Ishikawa (cell line): ENCODE measurements around the gene PRPSAP2.

Experiments
- CEBPB ChIP-seq: IDR thresholded peaks from 2 replicates; pipeline ENCODE4 v1.6.1; 2012
- CREB1 ChIP-seq: IDR thresholded peaks from 2 replicates; pipeline ENCODE4 v1.6.1; 2012; ENCODE audit warnings: low read depth
- EGR1 ChIP-seq: IDR thresholded peaks from 2 replicates; pipeline ENCODE4 v1.6.1; 2012
- EP300 ChIP-seq: IDR thresholded peaks from 2 replicates; pipeline ENCODE4 v1.6.1; 2012; ENCODE audit warnings: borderline replicate concordance
- FOXM1 ChIP-seq: IDR thresholded peaks from 2 replicates; pipeline ENCODE4 v1.6.1; 2012; ENCODE audit warnings: low read depth, borderline replicate concordance
- NFIC ChIP-seq: IDR thresholded peaks from 2 replicates; pipeline ENCODE4 v1.6.1; 2012
- RAD21 ChIP-seq: IDR thresholded peaks from 2 replicates; pipeline ENCODE4 v1.6.1; 2012; ENCODE audit warnings: low read depth
- TAF1 ChIP-seq: IDR thresholded peaks from 2 replicates; pipeline ENCODE4 v1.6.1; 2012; ENCODE audit warnings: low read depth, mild to moderate bottlenecking
- TCF12 ChIP-seq: IDR thresholded peaks from 2 replicates; pipeline ENCODE4 v1.6.1; 2012; ENCODE audit warnings: low read depth
- TEAD4 ChIP-seq: IDR thresholded peaks from 2 replicates; pipeline ENCODE4 v1.6.1; 2012
- YY1 ChIP-seq: IDR thresholded peaks from 2 replicates; pipeline ENCODE4 v1.6.1; 2012; ENCODE audit warnings: low read depth
- ZBTB7A ChIP-seq: IDR thresholded peaks from 2 replicates; pipeline ENCODE4 v1.6.1; 2012; ENCODE audit warnings: low read depth
- TF ChIP-seq, protein P1 (sequence below): IDR thresholded peaks from 2 replicates; pipeline ENCODE4 v1.6.1; 2012; ENCODE audit warnings: low read depth, mild to moderate bottlenecking
- TF ChIP-seq, protein P2 (sequence below): IDR thresholded peaks from 2 replicates; pipeline ENCODE4 v1.6.1; 2012
- TF ChIP-seq, protein P3 (sequence below): IDR thresholded peaks from 2 replicates; pipeline ENCODE4 v1.6.1; 2012

The PRPSAP2 gene

DNA sequence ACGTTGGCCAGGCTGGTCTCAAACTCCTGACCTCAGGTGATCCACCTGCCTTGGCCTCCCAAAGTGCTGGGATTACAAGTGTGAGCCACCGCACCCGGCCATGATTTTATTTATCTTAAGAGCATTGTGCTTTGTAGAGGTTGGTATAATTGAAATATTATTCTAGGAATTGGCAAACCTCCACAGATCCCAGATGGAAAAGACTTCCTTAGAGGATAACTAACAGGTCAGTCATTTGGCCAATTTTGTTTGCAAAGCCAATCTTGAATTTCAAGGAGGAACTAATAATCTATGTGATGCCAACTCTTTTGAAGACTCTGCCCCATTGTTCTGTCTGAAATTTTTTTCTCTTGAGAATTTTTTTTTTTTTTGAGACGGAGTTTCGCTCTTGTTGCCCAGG, 47.3 kb downstream of the PRPSAP2 start:
- TF ChIP-seq TAF1, result no peak
- TF ChIP-seq, protein P1, sequence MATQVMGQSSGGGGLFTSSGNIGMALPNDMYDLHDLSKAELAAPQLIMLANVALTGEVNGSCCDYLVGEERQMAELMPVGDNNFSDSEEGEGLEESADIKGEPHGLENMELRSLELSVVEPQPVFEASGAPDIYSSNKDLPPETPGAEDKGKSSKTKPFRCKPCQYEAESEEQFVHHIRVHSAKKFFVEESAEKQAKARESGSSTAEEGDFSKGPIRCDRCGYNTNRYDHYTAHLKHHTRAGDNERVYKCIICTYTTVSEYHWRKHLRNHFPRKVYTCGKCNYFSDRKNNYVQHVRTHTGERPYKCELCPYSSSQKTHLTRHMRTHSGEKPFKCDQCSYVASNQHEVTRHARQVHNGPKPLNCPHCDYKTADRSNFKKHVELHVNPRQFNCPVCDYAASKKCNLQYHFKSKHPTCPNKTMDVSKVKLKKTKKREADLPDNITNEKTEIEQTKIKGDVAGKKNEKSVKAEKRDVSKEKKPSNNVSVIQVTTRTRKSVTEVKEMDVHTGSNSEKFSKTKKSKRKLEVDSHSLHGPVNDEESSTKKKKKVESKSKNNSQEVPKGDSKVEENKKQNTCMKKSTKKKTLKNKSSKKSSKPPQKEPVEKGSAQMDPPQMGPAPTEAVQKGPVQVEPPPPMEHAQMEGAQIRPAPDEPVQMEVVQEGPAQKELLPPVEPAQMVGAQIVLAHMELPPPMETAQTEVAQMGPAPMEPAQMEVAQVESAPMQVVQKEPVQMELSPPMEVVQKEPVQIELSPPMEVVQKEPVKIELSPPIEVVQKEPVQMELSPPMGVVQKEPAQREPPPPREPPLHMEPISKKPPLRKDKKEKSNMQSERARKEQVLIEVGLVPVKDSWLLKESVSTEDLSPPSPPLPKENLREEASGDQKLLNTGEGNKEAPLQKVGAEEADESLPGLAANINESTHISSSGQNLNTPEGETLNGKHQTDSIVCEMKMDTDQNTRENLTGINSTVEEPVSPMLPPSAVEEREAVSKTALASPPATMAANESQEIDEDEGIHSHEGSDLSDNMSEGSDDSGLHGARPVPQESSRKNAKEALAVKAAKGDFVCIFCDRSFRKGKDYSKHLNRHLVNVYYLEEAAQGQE, result no peak
- TF ChIP-seq, protein P2, sequence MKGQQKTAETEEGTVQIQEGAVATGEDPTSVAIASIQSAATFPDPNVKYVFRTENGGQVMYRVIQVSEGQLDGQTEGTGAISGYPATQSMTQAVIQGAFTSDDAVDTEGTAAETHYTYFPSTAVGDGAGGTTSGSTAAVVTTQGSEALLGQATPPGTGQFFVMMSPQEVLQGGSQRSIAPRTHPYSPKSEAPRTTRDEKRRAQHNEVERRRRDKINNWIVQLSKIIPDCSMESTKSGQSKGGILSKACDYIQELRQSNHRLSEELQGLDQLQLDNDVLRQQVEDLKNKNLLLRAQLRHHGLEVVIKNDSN, result no peak
- no peak for TF ChIP-seq EP300
- TF ChIP-seq EGR1, result no peak
- TF ChIP-seq, protein P3, sequence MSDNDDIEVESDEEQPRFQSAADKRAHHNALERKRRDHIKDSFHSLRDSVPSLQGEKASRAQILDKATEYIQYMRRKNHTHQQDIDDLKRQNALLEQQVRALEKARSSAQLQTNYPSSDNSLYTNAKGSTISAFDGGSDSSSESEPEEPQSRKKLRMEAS, result no peak
- TF ChIP-seq CEBPB, result no peak

DNA sequence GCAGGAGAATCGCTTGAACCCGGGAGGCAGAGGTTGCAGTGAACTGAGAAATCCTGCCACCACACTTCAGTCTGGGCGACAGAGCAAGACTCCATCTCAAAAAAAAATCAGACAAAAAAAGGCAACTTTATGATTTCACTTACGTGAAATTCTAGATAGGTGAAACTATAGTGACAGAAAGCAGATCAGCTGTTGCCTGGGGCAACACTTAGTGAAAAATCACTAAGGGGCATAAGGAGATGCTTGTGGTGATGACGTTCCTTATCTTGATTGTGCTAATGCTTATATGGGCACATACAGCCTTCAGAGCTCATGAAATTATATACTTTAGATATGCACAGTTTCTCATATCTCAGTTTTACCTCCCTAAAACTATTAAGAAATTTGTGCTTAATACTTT, 52.4 kb downstream of the PRPSAP2 start:
- TF ChIP-seq CEBPB (no peak), EP300 (no peak), TCF12 (no peak), ZBTB7A (no peak), YY1 (no peak), RAD21 (no peak), EGR1 (no peak)
- TF ChIP-seq, protein P3, result no peak

DNA sequence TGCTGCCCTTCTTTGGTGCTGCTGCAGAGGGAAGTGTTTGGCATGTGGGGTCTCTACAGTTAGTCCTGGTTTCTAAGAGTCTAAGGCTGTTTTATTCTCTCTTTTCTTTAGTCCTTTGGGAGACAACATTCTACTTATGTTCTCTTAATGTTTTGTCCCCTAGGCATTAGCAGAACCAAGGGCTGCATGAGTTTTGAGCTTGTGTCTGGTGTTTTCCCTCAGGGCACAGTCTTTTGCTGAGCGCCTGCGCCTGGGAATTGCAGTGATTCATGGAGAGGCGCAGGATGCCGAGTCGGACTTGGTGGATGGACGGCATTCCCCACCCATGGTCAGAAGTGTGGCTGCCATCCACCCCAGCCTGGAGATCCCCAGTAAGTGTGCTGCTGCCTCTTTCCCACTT, 53.0 kb downstream of the PRPSAP2 start:
- TF ChIP-seq TCF12 (no peak), EGR1 (no peak), NFIC (no peak), FOXM1 (no peak), ZBTB7A (no peak), TAF1 (no peak), EP300 (no peak)

DNA sequence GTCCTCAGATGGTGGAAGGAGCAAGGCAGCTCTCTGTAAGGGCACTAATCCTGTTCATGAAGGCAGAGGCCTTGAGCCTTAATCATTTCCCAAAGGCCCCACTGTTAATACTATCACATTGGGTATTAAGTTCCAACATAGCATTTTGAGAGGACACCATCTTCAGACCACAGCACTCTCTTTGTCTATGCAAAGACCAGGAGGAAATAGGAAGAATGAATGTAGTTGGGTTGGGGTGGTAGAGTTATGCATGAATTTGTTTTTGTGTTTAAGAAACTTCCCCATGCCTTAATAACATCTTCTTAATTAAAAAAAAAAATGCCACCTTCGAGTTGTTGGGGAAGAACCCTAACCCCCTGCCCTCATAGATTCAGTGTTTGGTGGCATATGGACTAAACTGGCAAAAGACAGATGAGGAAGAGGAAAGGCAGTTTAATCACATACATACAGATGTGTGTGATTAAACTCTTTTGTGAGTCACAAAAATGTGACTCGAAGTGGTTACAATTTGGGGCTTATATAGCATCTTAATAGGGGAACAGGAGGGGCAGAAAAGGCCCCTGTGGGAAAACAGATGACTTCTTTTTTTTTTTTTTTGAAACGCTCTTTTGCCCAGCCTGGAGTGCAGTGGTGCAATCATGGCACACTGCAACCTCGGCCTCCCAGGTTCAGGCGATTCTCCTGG, 59.0 kb downstream of the PRPSAP2 start:
- no peak for TF ChIP-seq TAF1
- no peak for TF ChIP-seq EP300
- TF ChIP-seq, protein P2, result no peak
- TF ChIP-seq FOXM1, result no peak
- TF ChIP-seq CEBPB, result no peak
- no peak for TF ChIP-seq RAD21
- TF ChIP-seq, protein P3, result no peak
- TF ChIP-seq, protein P1, result no peak
- no peak for TF ChIP-seq NFIC
- TF ChIP-seq TCF12, result no peak
- TF ChIP-seq YY1, result no peak
- no peak for TF ChIP-seq TEAD4
- no peak for TF ChIP-seq CREB1
- no peak for TF ChIP-seq EGR1
- TF ChIP-seq ZBTB7A, result no peak

DNA sequence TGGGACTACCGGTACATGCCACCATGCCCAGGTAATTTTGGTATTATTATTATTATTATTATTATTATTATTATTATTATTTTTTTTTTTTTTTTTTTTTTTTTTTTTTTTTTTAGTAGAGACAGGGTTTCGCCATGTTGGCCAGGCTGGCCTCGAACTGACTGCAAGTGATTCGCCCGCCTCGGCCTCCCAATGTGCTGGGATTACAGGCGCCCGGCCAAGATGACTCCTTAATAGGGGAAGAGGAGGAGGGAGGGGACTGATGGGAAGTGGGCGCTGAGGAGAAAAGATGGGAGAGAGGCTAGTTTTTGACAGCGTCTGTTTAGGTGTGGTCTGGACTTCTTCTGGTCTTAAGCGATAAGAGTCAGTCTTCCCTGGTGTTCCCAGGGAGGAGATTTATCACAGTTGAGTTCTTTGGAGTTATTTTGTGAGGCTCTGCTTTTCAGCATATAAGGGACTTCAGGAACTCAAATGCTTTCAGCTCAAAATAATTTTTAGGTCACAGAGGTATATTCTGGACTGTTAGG, 59.6 kb downstream of the PRPSAP2 start:
- TF ChIP-seq FOXM1 (no peak), NFIC (no peak), CEBPB (no peak), TCF12 (no peak)
- TF ChIP-seq, protein P3, result no peak
- TF ChIP-seq, protein P2, result no peak

DNA sequence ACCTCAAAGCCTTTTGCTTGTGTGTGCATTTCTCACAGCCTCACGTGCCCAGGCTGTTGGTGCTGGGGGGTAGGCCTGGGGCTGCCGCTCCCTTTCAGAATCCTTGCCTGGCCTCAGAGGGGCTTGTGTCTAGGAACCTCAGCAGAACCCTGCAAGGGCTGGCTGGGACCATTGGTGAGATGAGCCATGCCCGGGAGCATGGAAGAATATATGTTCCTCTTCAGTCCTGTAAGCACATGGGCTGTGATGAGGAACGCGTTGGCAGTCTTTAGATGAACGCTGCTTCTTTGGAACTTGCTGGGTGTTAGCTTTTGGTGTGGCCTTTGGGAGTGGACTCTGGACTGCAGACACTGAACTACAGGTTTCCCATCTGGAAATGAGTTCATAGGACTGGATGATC, 62.0 kb downstream of the PRPSAP2 start:
- TF ChIP-seq CREB1 (no peak), FOXM1 (no peak), TCF12 (no peak)
